Right hindlimb (tissue), 1 donor: ENCODE measurements around the gene NIPAL4.
A peak's percentile ranks its signal among the peaks of the same experiment; 100 is the strongest.
"Not testable (repeated sequence)": the region's sequence is repeated elsewhere in the genome, so short reads cannot be mapped to it uniquely, and the experiment has no call there.

Experiments
- DNase-seq: peaks from one replicate; pipeline ENCODE4 v3.0.0-alpha.2; 2018

NIPAL4 gene

DNA sequence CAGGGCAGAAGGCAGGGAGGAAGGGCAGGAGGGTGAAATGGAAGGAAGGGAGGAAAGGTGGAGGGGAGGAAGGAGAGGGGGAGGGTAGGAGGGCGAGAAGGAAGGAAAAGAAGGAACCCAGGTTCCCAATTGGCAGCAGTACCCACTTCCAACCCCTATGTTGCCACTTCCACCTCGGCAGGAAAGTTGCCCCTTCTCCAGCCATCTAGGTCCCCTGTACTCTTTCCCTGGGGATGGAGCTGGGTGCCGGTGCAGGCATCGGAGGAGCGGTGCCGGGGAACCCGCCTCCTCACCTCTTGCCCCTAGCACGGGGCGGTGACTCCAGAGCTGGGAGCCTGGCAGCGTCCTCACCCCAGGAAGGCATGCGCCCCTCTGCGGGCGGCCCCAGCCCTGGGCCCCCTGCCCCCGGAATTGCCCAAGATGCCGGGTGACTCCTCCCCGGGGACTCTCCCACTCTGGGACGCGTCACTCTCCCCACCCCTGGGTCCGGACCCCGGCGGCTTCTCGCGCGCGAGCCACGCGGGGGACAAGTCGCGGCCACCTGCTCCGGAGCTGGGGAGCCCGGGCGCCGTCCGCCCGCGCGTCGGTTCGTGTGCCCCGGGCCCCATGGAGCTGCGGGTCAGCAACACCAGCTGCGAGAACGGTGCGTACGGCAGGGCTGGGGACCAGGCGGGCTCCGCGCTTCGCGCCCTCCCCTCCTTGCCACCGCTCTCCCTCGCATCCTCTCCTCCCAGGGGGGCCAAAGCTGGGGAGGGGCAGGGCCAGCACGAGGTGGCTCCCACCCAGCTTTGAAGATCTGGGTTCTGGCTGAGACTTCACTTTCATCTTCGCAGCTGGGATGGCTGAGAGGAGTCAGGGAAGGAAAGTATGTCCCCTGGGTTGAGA lies at the start of gene NIPAL4:
NIPAL4 (plus strand) TSS at position 499 of the 885 bp plus-strand sequence; CDS start at position 607, 108 bp downstream.
- DNase-seq: peak; percentile 39

DNA sequence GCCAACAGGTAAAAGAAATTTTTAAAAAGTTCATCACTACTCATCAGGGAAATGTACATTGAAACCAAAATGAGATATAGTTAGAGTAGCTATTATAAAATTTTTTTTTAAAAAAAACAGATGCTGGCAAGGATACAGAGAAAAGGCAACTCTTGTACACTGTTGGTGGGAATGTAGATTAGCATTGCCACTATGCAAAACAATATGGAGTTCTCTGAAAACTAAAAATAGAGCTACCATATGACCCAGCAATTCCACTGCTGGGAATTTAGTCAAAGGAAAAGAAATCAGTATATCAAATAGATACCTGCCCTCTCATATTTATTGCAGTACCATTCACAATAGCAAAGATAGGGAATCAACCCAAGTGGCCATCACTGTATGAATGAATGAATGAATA lies 44.2 kb upstream of the NIPAL4 start:
- DNase-seq: no peak

DNA sequence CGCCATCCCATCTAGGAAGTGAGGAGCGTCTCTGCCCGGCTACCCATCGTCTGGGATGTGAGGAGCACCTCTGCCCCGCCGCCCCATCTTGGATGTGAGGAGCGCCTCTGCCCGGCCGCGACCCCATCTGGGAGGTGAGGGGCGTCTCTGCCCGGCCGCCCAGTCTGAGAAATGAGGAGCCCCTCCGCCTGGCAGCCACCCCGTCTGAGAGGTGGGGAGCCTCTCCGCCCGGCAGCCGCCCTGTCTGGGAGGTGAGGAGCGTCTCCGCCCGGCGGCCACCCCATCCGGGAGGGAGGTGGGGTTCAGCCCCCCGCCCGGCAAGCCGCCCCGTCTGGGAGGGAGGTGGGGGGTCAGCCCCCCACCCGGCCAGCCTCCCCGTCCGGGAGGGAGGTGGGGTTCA lies 40.5 kb upstream of the NIPAL4 start:
- not testable (repeated sequence) for DNase-seq

DNA sequence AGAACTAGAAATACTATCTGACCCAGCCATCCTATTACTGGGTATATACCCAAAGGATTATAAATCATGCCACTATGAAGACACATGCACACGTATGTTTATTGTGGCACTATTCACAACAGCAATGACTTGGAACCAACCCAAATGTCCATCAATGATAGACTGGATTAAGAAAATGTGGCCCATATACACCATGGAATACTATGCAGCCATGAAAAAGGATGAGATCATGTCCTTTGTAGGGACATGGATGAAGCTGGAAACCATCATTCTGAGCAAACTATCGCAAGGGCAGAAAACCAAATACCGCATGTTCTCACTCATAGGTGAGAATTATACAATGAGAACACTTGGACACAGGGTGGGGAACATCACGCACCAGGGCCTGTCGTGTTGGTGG lies 30.1 kb upstream of the NIPAL4 start:
- DNase-seq: not testable (repeated sequence)

DNA sequence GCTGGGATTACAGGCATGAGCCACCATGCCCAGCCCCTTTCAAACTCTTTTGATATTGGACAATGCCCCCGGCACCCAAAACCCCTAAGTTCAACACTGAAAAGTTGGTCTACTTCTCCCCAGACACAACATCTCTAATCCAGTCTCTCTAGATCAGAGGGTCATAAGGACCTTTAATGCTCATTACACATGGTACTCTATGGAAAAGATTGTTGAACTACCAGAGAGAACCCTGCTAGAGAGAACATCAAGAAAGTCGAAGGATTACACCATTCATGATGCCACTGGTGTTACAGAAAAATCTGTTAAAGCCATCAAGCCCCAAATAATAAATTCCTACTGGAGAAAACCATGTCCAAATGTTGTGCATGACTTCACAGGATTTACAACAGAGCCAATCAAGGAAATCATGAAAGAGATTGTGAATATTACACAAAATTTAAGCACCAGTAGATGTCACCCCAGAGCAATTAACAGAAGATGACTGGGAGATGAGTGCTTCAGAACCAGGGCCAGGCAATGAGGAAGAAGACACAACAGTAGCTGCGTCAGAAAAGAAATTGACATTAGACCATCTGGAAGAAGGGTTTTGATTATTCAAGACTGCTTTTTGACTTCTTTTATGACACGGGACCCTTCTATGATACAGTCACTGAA lies 28.3 kb upstream of the NIPAL4 start:
- no peak for DNase-seq

DNA sequence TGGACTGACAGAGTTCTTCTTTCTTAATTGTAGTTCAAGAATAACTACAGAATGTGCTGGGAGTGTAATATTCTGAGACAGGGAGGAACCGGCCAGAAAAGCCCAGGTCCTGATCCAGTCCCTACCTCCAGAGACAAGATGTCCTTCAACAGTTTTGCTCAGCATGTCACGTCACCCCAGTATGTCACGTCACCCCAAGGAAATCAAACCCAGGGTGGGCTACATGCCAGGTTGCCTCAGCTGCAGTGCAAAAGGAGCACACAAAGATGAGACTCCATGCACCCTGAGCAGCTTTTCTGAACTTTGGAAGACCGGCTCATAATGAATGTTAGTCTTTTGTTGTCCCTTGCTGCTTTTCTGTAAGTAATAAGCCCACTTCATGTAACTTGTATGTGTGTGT lies 25.9 kb upstream of the NIPAL4 start:
- DNase-seq: no peak

DNA sequence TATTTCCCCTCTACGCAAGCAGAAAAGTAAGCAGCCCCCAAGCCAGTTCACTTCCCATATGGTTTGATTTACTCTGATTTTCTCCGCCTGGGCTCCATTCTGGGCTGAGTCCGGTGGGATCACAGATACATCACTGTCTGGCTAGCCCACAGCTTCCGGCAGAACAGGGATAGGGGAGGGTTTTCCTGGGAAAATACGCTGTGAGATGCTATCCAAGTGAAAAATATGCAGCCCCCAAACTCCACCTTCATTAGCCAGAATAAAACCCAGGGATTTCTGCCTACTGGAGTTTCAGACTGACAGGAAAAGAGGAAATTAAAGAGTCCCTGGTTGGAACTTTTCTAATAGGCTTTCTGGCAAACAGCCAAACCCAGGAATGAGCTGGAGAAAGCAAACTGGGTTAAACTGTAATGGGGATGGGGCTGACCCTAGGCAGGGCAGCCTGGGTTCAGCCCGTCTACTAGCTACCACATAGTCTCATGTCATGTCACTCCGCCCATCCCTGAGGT lies 16.9 kb upstream of the NIPAL4 start:
- DNase-seq: peak; percentile 83

DNA sequence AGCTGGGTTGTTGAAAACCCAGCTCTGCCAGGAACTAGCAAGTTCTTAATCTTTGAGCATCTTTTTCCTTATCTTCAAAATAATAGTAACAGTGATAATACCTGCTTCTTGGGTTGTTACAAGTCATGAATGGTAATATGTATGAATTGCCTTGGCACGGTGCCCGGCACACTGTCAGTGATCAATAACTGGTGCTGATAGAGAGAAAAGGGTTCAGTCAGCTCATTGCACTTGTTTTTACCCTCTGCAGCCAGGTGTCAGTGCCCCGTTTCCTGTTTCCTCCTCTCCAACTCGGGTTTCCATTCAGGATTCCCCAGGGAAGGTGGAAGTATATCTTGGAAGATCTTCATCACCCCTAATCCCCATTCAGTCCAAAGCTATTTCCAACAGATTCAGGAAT lies 15.8 kb upstream of the NIPAL4 start:
- DNase-seq: no peak

DNA sequence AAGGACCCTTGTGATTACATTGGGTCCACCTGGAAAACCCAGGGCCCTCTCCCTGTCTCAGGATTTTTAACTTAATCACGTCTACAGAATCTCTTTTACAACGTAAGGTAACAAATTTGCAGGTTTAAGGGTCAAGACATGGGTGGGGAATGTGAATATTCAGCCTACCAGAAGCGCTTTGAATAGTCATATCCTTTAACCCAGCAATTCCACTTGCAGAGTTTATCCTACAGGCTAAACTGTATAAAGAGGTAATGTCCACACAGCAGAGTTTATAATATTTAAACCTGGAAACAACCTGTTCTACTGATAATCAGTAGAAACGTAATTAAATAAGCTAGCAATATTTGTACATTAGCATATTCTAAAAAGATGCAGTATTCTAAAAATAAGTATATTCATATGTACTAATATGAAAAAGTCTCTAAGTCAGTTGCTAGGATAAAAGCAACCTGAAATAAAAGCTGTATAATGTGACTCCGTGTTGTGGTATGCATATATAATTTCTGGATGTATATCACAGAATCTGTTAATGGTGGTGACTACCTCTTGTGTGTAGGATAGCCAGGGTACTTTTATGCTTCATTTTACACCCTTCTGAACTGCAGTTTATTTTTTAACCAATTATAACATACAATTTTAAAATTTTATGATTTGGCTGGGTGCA lies 14.1 kb upstream of the NIPAL4 start:
- DNase-seq: no peak

DNA sequence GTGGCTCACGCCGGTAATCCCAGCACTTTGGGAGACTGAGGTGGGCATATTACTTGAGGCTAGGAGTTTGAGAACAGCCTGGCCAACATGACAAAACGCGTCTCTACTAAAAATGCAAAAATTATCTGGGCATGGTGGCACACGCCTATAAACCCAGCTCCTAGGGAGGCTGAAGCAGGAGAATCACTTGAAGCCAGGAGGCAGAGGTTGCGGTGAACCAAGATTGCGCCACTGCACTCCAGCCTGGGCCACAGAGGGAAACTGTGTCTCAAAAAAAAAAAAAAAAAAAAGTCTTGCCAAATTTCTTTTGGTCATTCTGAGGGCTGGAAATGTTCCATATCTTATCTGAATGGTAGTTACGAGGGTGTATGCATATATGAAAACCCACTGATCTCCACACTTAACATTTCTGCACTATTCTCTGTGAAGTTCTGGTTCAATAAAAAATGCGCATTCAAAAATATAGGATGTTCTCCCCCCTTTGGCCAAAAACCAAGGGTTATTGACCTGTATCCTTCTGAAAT lies 13.5 kb upstream of the NIPAL4 start:
- no peak for DNase-seq

DNA sequence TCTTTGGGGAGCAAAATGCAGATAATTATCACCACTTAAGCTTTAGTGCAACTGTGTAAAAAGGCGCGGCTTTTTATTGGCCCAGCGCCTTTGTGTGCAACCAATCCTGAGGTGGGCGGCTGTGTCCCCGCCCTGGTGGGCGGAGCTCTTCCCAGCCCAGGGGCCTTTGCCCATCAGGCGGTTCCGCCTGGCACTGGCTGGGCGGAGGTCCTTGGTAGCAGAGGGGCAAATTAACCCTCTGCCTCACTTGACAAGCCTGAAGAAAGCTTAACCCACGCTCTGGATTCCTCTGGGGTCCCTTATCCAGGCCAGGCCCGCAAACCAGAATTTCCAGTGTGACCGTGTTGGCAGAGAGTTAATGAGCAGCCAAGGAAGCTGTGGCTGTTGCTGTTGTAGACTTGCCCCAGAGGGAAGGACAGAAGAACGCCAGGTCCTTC lies 12.8 kb upstream of the NIPAL4 start:
- no peak for DNase-seq

DNA sequence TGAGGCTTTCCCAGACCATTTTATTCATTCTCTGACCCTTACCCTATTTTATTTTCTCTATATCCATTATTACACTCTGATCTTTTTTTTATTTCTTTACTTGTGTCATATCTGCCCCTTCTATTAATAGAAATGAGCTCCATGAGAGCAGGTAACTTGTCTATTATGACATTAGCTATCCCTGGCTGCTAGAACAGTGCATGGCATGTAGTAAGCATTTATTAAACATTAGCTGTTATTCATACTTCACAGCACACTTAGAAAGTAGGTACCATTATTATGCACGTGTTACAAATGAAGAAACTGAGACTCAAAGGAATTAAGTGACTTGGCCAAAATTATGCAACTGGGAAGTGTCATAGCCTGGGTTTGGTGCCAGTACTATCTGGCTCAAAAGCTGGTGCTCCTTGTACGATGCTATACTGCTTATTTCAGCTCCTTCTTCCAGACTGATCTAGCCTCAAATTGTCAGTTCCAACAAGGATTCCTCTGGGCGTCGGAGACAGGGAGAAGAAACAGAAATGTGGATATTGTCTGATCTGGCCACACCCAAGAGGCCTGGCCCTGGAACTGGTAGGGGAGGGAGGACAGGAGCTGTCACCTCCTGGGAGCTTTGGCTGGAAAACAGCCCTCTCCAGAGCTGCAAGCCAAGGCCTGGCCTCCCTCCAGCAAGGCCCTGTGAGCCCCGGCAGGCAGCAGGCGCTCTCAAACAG lies 10.8 kb upstream of the NIPAL4 start:
- peak; percentile 40 for DNase-seq

DNA sequence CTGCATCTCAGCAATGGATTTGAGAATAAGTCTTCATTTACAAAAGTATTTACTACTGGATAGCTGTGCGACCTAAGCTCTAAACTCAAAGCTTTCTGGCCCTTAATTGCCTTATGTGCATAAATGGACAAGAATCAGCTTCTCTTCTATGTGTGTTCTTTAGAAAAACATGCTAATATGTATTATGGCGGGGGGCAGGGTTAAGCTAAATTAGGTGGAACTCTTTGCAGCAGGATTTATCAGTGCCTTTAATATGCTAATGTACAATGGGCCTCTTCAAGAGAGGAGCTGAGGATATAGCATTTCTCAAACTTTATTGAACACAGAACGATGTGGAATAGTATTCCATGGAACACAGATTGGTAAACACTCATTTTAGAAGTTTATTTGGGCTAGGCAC lies 10.0 kb upstream of the NIPAL4 start:
- no peak for DNase-seq

DNA sequence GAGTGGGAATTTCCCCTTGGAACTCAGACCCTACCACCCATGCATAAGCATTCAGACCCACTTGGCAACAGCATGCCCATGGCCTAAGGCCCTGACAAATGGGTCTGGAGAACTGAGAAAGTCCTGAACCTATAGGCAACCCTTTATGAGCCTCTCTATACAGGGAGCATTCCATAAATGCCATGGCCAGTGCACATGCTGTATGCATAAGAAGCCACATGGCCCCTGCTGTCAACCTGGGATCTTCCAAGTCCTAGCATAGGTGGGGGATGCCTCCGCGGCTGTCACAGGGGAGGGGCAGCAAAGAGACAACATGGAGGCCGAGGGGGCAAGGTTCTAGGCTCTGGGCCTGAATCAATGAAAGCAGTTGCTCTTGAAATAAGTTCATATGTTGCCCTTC lies 8.2 kb upstream of the NIPAL4 start:
- DNase-seq: no peak

DNA sequence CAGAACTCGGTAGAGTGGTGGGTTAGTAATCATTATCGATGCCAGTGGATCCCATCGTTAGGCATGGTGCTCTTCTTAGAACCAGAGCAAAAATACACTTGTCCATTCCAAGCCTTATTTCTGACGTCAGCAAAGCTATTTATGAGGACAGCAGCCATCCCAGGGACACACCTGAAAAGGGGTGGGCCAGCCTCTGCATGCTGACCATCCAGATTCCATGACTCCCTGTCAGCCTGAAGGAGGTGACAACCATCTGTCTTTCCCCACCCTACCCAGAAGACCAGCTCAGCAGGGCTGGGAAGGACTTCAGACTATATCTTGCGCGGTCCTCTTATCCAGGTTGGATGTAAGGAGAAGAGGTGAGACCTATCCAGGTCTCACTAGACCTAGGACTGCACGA lies 5.7 kb upstream of the NIPAL4 start:
- DNase-seq: no peak

DNA sequence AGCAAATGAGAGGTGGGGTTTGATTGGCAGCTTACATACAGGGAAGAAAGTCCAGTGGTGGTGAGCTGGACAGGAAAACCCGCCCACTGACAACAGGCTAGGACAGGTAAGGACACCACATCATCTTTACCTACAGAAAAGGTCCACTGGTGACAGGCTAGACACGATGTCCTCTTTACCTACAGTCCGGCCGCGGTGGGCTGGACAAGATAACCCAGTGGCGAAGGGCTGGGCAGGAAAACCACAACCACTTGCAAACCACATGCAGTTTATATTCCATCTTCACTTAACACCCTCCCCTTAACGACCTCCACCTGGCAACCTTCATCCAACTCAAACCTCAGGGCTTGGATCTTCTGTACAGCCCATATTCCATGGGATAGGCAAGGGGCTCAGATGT lies 5.0 kb upstream of the NIPAL4 start:
- DNase-seq: no peak

DNA sequence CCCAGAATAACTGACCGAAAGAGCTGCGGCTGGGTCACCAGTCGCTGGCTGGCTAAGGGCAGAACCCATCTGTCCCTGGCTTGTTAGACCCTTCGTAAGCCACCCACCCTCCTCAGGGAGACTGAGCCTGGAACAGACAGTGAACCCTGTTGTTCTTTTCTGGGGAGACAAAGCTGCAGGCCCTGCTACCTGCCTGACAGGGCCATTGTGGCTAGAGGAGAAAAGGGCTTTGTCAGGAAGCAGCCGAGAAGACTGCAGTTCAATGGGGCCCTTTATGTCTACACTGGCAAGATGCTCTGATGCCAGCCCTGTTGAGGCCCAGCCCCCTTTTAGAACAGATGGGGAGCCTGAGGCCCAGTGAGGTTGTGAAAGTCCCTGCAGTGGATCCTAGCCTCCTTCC lies 3.7 kb upstream of the NIPAL4 start:
- no peak for DNase-seq

DNA sequence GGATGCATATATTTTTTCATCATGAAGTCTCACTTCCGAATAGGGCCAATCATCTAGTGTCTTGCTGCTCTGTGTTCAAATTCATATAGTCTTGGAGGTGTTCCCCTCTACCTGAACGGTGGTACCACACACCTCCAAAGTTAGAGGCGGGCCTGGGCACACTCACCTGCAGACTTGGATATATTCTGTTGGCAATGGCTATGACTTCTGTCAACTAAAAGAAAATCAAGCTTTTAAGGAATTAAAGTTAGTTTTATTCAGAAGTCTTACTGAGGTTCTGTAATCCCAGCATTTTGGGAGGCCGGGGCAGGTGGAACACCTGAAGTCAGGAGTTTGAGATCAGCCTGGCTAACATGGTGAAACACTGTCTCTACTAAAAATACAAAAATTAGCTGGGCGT lies 2.6 kb upstream of the NIPAL4 start:
- DNase-seq: no peak

DNA sequence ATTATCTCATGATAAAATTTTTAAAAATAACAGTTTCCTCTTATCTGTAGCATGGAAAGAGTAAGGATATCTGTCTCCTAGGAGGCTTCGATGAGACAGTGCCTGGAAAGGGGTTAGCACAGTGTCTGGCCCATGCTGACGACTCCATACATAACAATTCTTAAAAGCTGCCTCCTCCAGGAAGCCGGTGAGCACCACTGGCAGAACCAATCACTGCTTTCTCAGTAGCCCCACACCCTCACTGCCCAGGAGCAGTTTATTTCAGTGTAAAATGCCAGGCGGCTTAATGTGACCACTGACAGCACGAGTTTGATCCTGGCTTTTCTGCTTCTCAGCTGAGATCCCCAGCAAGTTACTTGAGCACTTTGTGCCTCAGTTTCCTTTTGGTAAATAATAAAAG lies 1.2 kb upstream of the NIPAL4 start:
- no peak for DNase-seq

DNA sequence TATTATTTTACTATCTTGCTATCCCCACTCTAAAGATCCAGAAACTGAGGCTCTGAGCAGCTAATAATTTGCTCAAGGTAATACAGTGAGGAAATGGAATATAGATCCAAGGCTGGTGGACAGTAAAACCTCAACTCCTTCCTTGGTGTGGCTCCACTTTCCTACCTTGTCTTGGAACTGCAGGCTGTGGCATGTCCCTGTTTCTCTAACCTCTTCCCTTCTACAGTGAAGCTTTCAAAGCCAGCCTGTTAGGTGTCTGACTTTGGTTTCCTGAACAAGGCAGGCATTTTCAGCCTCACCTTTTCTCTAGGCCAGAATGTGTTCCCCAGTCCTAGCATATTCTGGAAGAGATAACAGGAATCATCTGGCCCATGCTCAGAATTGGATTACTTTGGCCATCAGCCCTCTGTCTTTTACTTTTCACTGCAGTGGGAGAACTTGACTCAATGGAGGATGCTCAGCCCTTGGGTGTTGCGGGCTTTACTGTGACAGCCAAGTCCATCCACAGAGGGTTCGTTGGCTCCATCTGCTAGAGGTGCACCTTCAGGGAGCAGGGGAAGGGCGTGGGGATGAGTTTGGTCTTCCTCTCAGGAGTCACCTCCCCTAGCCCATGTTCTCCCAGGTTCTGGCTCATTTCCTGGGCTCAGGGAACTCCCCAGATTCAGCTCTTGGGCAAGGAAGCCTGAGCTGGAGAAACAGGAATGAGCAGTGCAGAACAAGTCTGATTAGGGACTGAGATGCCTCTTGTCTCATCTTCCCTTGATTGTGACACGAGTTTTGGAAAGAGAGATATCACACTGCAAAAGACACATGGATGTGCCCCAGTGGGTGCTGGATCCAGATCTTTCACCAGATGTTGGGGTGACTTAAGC lies 1.1 kb downstream of the NIPAL4 start:
- no peak for DNase-seq

DNA sequence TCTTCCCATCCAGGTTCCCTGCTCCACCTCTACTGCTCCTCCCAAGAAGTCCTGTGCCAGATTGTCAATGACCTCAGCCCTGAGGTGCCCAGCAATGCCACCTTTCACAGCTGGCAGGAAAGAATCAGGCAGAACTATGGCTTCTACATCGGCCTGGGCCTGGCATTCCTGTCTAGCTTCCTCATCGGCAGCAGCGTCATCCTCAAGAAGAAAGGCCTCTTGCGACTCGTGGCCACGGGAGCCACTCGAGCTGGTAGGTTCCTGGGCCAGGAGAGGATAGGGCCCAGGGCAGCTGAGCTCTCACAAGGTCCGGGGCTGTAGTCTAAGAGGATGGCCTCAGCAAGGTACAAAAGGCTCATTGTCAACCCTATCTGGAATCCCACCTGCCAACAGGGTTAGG lies 3.1 kb downstream of the NIPAL4 start:
- DNase-seq: no peak
